NT2/D1 (cell line): Measurements from ENCODE around the gene ALDH1A1.

ENCODE experiments used
- DNase-seq: peaks from one replicate; pipeline ENCODE4 v3.0.0-alpha.2; 2011; ENCODE audit warnings: low read depth, low spot score
- H3K27me3 ChIP-seq: 2 replicates; pipeline ENCODE4 v1.6.0; 2011; ENCODE audit warnings: mild to moderate bottlenecking; ENCODE audit not compliant: insufficient read length, insufficient read depth
- H3K36me3 ChIP-seq: 2 replicates; pipeline ENCODE4 v1.6.1; 2011; ENCODE audit warnings: mild to moderate bottlenecking, low read length, mixed read lengths; ENCODE audit not compliant: insufficient read depth, insufficient read length
- H3K4me1 ChIP-seq: 2 replicates; pipeline ENCODE4 v1.5.1; 2011; ENCODE audit not compliant: insufficient read depth, insufficient read length
- H3K4me3 ChIP-seq: 2 replicates; pipeline ENCODE4 v1.5.1; 2011; ENCODE audit warnings: low read depth; ENCODE audit not compliant: insufficient read length
- H3K9ac ChIP-seq: 2 replicates; pipeline ENCODE4 v1.6.0; 2011; ENCODE audit warnings: low read depth; ENCODE audit not compliant: insufficient read length
- H3K9me3 ChIP-seq: 2 replicates; pipeline ENCODE4 v1.5.1; 2011; ENCODE audit warnings: mild to moderate bottlenecking, low read length; ENCODE audit not compliant: insufficient read depth
- SUZ12 ChIP-seq: IDR thresholded peaks from 2 replicates; pipeline ENCODE4 v1.6.1; 2011; ENCODE audit not compliant: insufficient read length, insufficient read depth; ENCODE audit errors: extremely low read depth
- YY1 ChIP-seq: IDR thresholded peaks from 2 replicates; pipeline ENCODE4 v1.6.1; 2011; ENCODE audit not compliant: insufficient read length, insufficient read depth
- ZNF274 ChIP-seq: IDR thresholded peaks from 2 replicates; pipeline ENCODE4 v1.6.1; 2011; ENCODE audit warnings: mild to moderate bottlenecking, low read depth, low read length

ALDH1A1 gene

DNA sequence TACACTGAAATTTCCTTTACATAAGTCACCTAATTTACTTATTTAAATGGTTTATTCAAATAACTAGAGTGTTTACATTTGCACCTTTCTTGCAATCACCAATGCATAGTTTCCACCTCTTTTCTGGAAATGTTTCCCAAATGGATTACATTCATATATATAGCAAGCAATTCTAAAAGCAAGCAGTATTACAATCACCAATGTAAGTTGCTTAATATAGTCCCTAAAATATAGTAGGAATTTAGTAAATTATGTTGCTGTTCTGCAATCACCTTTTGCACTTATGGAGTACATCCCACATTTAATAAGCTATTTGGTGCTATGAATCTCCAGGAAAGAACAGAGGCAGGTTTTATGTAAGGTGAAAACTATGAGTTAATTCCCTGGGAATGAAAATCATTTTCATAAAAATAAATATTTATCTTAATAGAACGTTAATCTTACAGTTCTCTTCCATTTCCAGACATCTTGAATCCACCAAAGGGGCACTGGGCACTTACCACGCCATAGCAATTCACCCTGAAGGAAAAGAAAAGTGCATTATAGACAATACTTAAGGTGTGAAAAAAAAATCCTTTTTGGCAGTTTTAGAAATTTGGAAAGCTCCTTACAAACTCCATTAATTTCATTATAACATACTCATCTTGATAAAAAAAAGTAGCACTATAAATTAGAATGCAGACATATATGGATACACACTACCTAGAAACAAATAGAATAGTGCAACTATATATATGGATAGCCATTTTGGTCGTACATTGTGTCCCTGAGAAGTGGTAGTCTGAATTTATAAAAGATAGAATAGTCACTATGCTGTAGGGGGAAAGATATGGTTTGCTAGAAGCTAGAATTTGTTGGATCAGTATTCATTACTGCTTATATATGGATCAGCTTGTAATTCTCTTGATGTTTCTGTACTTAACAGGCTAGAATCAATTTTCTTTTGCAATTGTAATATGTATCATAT is 47.1 kb downstream of the ALDH1A1 start:
- H3K9ac ChIP-seq: no peak overlapping the region
- no peaks in the 10 kb centered on the region for H3K4me1 ChIP-seq
- H3K27me3 ChIP-seq: no peaks in the 10 kb centered on the region
- no peaks in the 10 kb centered on the region for H3K36me3 ChIP-seq
- DNase-seq: no peak
- no peak overlapping the region for H3K4me3 ChIP-seq
- TF ChIP-seq SUZ12 (no peak), ZNF274 (no peak), YY1 (no peak)
- no peaks in the 10 kb centered on the region for H3K9me3 ChIP-seq

- no peak overlapping the region for H3K4me3 ChIP-seq
- H3K9ac ChIP-seq: no peak overlapping the region
- no peaks in the 10 kb centered on the region for H3K36me3 ChIP-seq
- no peak for DNase-seq
- H3K9me3 ChIP-seq: no peaks in the 10 kb centered on the region
- no peaks in the 10 kb centered on the region for H3K27me3 ChIP-seq
- TF ChIP-seq SUZ12 (no peak), YY1 (no peak), ZNF274 (no peak)
- no peaks in the 10 kb centered on the region for H3K4me1 ChIP-seq
These were observed 48.4 kb downstream of the ALDH1A1 start for GRCh38 chr9:72904267-72905093.

DNA sequence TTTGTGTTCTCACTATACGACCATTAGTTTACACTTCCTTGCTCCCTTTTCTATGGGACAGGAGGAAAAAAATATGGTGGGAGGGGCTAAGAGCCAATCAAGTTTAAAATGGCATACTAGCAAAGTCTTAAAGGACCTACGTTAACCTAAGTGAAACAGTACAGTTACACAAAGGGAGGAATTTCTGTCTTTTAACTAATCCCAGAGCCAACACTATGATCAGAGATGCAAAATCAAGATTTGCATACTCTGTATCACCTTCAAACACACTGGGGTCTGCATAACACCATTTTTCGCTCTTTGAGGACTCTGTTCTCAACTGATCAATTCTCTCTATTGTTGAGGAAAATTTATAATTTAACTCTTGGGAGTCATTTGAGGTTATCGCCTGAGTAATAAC is 49.8 kb downstream of the ALDH1A1 start:
- H3K36me3 ChIP-seq: no peaks in the 10 kb centered on the region
- TF ChIP-seq SUZ12: no peak
- no peak for TF ChIP-seq YY1
- TF ChIP-seq ZNF274: no peak
- no peaks in the 10 kb centered on the region for H3K9me3 ChIP-seq
- no peaks in the 10 kb centered on the region for H3K27me3 ChIP-seq
- no peaks in the 10 kb centered on the region for H3K4me1 ChIP-seq
- H3K4me3 ChIP-seq: no peak overlapping the region
- no peak overlapping the region for H3K9ac ChIP-seq
- DNase-seq: no peak

DNA sequence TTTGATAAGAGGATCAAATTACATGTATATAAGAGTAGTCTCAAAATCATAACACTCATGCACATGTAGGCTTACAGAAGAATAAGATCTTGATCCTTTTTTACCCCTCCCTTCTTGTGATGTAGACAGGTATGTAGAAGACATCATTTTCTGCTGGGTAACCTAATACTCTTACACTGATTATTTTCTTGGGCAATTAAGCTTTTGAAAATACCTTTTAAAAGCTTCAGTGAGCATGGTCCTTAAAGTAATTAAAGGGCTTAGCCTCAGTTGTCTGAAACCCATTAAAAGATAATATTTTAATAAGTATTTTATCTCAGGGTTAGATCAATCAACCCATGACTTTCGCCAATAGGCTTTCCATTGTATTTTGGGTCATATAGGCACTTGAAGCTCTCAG is 50.6 kb downstream of the ALDH1A1 start:
- TF ChIP-seq ZNF274: no peak
- no peak for TF ChIP-seq SUZ12
- TF ChIP-seq YY1: no peak
- no peak overlapping the region for H3K9ac ChIP-seq
- no peaks in the 10 kb centered on the region for H3K36me3 ChIP-seq
- H3K9me3 ChIP-seq: no peaks in the 10 kb centered on the region
- H3K4me1 ChIP-seq: no peaks in the 10 kb centered on the region
- no peak for DNase-seq
- no peaks in the 10 kb centered on the region for H3K27me3 ChIP-seq
- H3K4me3 ChIP-seq: no peak overlapping the region

DNA sequence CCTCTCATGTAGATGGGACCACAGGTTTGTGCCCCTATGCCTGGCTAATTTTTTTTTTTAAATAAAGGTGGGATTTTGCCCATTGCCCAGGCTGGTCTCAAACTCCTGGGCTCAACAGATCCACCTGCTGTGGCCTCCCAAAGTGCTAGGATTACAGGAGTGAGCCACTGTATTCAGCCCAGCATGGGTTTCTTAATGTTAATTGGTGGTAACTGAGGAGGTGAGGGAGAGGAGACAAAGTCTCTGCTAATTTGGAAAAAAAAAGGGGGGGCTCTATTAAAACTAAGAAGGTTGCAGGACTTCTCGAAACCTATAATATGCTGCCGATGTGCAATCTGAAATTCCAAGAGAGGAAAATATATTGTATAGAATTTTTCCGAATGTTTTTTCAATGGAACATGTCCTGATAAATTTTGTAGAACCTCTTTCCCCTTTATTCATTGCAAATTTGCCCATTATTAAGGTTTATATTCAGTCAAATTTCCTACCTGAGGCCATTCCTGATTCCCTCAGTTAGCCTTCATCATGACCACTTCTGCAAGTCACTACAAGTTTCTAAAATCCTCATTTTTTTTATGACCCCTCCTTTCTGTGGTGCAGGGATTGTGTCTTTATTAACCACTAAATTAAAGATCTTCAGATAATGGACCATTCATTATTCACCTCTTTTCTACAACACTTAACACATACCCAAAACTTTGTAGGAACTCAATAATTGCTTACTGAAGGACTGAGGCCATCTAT is 52.9 kb downstream of the ALDH1A1 start:
- Histone ChIP-seq H3K9ac (no peak overlapping the region), H3K9me3 (no peaks in the 10 kb centered on the region), H3K27me3 (no peaks in the 10 kb centered on the region), H3K4me1 (no peaks in the 10 kb centered on the region), H3K36me3 (no peaks in the 10 kb centered on the region), H3K4me3 (no peak overlapping the region)
- no peak for TF ChIP-seq ZNF274
- no peak for DNase-seq

DNA sequence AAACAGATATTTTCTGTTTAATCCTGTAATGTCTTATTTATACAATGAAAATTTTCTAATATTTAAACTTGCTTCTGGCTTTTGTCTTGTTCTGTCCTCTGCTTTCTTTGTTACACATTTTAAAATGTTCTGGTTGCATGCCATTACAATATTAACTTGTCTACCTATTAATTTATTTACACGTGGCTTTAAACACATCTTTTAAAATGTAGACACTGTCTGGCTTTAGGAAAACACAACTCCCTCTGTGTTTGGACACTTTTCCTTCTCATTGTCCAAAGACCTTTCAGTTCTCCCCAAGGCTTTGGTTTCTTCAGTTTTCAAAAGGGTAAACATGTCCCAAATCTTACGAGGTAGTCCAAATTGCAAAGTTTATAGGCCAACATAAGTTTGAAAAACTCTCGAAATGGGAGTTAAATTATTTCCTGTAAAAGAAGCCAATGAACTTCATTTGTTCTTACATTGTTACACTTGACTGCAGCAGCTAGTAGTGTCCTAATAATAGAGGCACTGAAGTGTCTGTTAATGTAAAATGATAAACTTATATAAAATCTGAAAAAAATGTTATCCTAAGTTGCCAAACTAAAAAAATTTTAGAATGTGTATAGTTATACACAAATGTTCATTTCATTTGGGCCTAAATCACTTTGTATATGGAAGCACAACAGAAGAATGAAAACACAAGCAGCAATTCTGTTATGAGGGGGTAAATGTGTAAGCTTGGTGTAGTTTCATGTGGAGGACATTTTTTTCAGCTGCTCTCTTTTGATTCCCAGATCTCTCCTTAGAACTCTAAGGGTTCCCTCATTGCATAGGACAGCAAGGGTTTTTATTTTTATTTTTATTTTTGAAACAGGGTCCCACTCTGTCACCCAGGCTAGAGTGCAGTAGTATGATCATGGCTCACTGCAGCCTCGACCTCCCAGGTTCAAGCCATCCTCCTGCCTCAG is 53.8 kb downstream of the ALDH1A1 start:
- Histone ChIP-seq H3K9me3 (no peaks in the 10 kb centered on the region), H3K36me3 (no peaks in the 10 kb centered on the region), H3K4me1 (no peaks in the 10 kb centered on the region), H3K9ac (no peak overlapping the region), H3K4me3 (no peak overlapping the region), H3K27me3 (no peaks in the 10 kb centered on the region)
- TF ChIP-seq SUZ12: no peak
- TF ChIP-seq YY1: no peak
- no peak for TF ChIP-seq ZNF274
- DNase-seq: no peak
